GM21526 (cell line): ENCODE measurements around the gene SUMO3.

Experiments
- ATAC-seq: cut with Tn5 transposase; IDR thresholded peaks from one replicate; pipeline ENCODE4 v1.9.1; 2021; ENCODE audit warnings: moderate library complexity; ENCODE audit not compliant: unreplicated experiment, low FRiP score

Gene SUMO3

GRCh38 chr21:44817914-44818639, at the start of gene SUMO3:
SUMO3 (minus strand) TSS chr21:44818062; CDS start chr21:44817968, 94 bp downstream.
- ATAC-seq, result peak; percentile 40

DNA sequence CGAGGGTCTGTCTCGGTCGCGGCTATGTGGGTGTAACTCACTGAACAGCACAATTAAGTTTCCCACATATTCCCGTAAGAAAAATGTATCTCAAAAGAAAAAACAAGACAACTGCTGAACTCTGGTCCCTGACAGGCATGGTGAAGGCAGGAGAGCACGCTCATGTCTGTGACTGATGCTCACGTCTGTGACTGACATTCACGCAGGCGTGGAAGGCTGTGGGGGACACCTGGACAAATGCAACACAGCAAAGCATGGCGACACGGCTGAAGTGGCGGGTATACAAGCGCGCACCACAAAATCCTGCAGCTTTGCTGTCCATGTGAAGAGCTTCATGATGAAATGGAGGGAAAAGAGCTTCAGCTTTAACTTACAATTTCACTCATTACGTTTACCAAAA, 49.6 kb upstream of the SUMO3 start:
- ATAC-seq, result no peak

- no peak for ATAC-seq
Observed at GRCh38 chr21:44866780-44867179, 48.9 kb upstream of the SUMO3 start.

DNA sequence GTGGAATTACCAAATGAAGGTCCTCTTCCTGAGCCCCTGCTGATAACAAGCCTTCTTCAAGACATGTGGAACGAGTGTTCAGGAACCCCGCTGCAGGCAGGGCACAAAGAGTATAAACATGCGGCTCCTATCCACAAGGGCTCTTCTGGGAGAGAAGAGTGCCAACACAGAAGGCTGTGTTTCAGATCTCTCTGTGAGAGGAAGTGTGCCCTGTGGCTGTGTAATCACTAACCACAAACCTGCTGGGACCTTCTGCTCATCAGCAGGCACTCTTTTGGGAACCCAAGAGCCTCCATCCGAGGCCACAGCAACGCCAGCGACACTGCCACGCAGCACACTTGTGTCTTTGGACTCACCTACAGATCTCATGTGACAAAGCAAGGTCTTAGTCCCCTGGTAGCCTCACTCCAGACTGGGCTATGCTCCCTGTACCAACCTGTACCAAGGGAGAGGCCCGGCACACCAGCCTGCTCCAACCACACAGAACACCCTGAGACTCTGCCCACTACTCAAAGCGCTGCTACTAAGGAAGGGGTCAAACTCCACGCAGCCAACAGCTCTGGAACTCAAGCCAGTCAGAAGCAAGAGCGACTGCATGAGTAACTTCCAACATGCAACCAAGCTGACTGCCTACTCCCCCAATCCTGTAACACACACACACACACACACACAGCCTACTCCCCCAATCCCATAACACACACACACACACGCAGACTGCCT, 47.9 kb upstream of the SUMO3 start:
- ATAC-seq, result no peak

DNA sequence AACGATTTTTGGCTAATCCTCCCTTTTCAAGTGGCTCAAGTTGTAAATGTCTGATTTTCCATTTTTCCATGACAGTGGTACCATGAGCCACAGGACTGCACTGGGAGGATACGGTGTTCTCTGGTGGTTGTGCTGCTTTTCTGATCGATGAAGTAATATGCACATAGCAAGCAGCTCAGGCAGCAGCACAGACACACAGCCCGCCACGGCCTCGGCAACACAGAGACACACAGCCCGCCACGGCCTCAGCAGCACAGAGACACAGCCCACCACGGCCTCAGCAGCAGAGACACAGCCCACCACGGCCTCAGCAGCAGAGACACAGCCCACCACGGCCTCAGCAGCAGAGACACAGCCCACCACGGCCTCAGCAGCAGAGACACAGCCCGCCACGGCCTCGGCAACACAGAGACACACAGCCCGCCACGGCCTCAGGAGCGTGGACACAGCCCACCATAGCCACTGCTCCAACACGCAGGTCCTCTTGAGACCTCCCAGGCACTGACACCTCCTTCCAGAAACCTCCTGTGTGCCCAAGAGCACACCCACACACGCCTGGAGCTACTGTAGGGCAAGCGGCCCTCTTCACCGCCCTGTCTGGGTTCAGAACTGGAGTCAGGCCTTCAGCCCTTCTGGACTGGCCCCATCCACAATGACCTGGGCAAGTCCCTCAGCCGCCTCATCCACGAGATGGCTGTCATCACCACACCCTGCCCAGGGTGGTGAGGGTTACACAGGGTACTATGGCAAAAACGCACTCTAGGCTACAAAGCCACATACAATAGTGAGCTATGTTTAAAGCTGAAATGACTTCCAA, 45.2 kb upstream of the SUMO3 start:
- no peak for ATAC-seq

GRCh38 chr21:44858791-44859190, 40.9 kb upstream of the SUMO3 start:
- no peak for ATAC-seq

- ATAC-seq, result no peak
Observed at GRCh38 chr21:44858291-44858690, 40.4 kb upstream of the SUMO3 start.

GRCh38 chr21:44857127-44857892, 39.4 kb upstream of the SUMO3 start:
- ATAC-seq, result no peak

- ATAC-seq, result no peak
Observed at GRCh38 chr21:44856131-44856530, 38.3 kb upstream of the SUMO3 start.

- ATAC-seq, result no peak
Observed at GRCh38 chr21:44855572-44855971, 37.7 kb upstream of the SUMO3 start.

DNA sequence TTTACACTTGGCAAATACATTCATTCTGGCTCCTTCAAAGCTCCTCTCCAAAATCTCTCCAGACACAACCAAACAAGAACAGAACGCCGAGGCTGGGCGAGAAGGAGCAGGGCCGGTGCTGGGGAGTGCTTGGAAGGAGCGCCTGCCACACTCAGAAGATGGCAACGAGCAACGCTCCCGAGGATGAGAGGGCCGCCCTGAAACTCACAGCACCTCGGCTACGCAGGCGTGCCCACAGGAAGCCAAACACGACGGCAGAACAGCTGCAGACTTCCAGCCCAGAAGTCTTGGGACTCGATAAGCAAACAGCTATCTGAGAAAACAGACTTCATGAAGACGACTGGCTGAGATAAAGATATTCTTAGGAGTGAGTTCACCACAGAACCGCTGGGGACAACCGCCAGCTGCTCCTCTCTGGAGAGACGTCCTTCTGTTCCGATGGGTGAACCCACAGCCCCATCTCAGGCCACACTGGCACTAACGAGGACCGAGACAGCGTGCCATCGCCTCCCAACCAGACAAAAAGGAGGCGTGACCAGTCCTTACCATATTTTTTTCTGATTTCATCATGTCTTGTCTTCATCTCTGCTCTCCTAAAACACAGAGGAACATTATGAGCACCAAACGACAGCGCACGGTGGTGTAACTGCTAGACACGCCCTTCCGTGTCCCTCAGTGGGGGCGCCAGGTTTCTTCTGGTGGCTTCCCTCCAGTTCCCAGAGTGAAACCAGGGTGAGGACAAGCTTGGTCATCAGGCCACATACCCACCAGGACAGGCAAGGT, 37.0 kb upstream of the SUMO3 start:
- no peak for ATAC-seq

GRCh38 chr21:44854391-44854663, 36.5 kb upstream of the SUMO3 start:
- ATAC-seq, result no peak

DNA sequence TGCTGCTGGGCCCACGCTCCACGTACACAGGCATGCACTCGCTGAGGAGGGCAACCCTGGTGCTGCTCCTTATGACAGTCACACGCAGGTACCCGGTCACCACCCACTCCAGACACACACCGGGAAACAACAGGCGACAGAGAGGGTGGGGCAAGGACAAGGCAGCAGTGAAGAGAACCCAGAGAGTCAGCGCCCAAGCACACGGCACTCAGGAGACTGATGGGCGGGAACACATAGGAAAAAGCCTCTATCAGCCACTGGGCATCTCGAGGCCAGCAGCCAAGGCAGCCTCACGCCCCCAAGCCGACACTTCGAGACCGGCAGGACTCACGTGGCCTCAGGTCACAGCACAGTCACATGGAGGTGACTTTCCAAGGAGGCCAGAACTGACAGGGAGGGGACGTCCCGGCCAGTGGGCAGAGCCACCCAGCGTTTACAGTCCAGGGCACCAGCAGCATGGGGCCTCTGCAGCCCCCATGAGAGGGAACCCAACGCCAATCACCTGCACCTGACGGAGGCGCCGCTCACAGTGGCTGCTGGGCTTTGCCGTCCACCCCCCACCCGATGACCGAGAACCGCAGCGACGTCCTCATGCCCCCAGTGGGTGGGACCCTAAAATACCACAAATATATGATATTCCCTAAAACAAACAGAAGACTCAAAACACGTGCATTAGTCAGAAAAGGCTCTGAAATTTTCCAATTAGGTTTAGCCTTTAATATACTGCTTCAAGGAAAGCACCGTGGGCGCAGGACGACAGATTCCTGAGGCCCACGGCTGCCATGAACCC, 35.9 kb upstream of the SUMO3 start:
- no peak for ATAC-seq

DNA sequence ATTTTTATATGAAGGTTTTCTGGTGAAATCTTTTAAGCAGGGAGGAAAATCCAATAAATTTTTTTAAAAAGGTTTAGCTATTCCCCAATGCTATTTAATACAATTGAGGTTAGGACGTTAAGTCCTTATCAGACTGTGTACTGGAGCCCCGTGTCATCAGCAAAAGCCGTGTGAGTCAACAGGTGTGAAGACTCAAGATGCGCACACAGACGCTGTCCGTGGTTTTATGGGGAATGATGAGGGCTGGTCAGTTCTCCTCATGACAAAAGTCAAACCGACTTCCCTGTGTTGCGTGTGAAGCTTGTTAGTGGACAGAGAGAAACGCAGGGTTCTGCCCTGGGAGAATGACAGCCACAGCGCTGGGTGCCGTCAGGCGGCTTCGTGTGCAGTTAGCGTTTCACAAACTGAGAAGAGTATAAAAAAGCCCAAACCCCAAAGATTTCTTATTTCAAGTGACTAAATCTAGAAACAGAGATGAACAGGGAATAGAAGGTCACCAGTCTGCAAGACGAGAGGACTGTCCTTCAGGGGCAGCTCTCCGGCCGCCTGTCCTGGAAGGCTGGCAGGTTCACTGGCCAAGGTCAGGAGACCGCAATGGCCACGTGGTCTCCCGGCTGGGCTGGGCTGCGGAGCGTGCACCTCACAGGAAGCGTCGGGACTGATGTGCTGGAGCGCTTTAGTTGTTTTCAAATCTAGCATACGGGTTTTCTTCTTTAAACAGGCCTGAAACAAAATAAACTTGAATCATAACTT, 33.2 kb upstream of the SUMO3 start:
- ATAC-seq, result no peak

GRCh38 chr21:44850208-44850800, 32.4 kb upstream of the SUMO3 start:
- no peak for ATAC-seq

DNA sequence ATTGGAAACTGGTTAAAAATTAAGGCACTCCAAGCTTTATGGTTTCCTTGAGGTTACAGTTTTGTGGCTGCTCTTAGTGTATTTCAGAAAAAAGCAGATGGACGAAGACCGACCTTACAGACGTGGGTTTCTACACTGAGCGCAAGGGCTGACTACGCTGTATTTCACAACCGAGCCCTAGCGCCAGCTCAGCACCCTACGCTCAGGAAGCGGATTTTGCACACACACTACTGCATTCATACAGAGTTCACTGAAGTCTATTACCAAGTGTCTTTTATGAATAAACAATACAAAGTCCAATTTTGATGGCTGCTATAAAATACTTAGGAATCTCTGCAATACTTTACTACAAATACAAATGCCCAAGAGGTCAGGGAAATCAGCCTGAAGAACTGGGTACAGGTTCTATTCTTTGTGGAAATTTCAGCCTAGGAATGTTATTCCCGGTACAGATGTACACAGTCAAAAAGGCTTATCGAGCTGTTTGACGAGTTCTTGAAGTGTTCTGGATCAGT, 31.8 kb upstream of the SUMO3 start:
- ATAC-seq, result no peak

DNA sequence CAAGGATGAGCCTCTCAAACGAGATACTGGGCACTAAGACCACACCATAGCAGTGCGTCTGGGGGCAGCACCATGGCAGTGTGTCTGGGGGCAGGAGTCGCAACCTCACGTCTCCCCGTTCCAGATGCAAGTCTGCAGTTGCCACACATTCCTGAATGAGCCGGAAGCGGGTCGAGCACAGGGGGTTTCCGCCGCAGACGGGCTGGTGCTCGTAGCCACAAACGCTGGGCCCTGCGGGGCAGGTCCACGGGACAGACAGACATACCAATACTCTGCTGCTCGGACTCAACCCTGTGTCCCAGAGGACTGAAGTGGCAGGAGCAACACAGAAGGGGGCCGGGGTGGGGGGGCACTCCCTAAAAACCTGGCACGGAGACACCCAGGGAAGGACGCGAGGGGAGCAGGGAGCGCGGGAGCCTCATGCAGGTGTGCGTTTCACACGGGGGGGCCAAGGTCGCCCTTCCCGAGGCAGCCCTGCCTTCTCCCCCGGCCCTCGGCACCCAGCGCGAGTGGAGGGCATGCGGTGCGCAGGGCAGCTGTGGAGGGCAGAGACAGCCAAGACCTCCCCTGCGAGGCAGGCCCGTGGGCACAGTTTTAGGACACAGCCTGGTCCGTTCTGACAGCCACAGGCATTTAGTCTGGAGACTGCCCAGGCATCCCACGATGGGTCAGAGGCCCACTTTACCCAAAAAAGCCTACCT, 31.1 kb upstream of the SUMO3 start:
- ATAC-seq, result no peak
